B cell (primary cell): ENCODE results near the gene SNX24. TPM values are rescaled to one million over a fixed set of nuclear protein-coding genes. Genes with fewer than 3 reads are reported as not detected.

ENCODE experiments used
- ATAC-seq: fragments of 200-7000 bp; cut with Tn5 transposase; one replicate; pipeline ENCODE4 v1.10.0; 2021; ENCODE audit warnings: low read depth, mild to moderate bottlenecking, moderate number of reproducible peaks, moderate library complexity
- CTCF ChIA-PET: fragments of 350-600 bp; sonication (Branson Sonifier 250); formaldehyde crosslinking; loops from one replicate; lab custom pipeline; 2021; ENCODE audit warnings: antibody characterized with exemption, inconsistent platforms; lab: Charles Lee
- POLR2A ChIA-PET: fragments of 350-600 bp; sonication (Branson Sonifier 250); formaldehyde crosslinking; loops from one replicate; lab custom pipeline; 2021; ENCODE audit warnings: antibody characterized with exemption; lab: Charles Lee
- DNase-seq: peaks from one replicate; pipeline ENCODE4 v3.0.0; 2013
- H2AFZ ChIP-seq: 2 replicates; pipeline ENCODE4 v1.6.1; 2012; ENCODE audit warnings: mild to moderate bottlenecking, low read depth, low read length; ENCODE audit not compliant: insufficient read depth, poor library complexity, severe bottlenecking
- H3K27ac ChIP-seq, 2 donors: 1 replicate in 1 of 2; 2 replicates in 1 of 2; pipeline ENCODE4 v1.5.1; 2012 to 2013; ENCODE audit warnings: low read length in 2 of 2, mild to moderate bottlenecking in 2 of 2, moderate library complexity in 1 of 2
- H3K27me3 ChIP-seq, 4 experiments: fragments of 200-600 bp in 1 of 4; sonication (generic) in 1 of 4; replicated peaks in 1 of 4; 1 replicate in 2 of 4; 2 replicates in 2 of 4; pipeline versions ENCODE4 v1.6.1 to v1.7.0; 2013 to 2016; ENCODE audit warnings: low read length in 3 of 4, mild to moderate bottlenecking in 2 of 4, mixed read lengths in 1 of 4, moderate library complexity in 1 of 4; ENCODE audit not compliant: insufficient read depth in 4 of 4, control insufficient read depth in 3 of 4; ENCODE audit errors: control extremely low read depth in 1 of 4
- H3K36me3 ChIP-seq, 2 experiments: replicated peaks in 1 of 2; 1 replicate in 1 of 2; 2 replicates in 1 of 2; pipeline versions ENCODE4 v1.6.1 to v1.7.1; 2013; ENCODE audit warnings: low read length in 1 of 2; ENCODE audit not compliant: insufficient read depth in 2 of 2, control insufficient read depth in 1 of 2; ENCODE audit errors: control extremely low read depth in 1 of 2, extremely low read depth in 1 of 2
- H3K4me1 ChIP-seq, 2 donors: fragments of 200-600 bp in 1 of 2; sonication (generic) in 1 of 2; 1 replicate in 1 of 2; 2 replicates in 1 of 2; pipeline versions ENCODE4 v1.5.1 to v1.6.1; 2013 to 2017; ENCODE audit warnings: low read length in 2 of 2; ENCODE audit not compliant: control insufficient read depth in 2 of 2, insufficient read depth in 2 of 2
- H3K4me2 ChIP-seq: replicated peaks from 2 replicates; pipeline ENCODE3; 2012; ENCODE audit warnings: mild to moderate bottlenecking, low read depth, low read length; ENCODE audit not compliant: poor library complexity, severe bottlenecking
- H3K4me3 ChIP-seq, 5 experiments: fragments of 200-600 bp in 1 of 5; sonication (generic) in 1 of 5; 1 replicate in 3 of 5; 2 replicates in 2 of 5; pipeline versions ENCODE4 v1.5.1 to v1.7.0; 2011 to 2016; ENCODE audit warnings: low read length in 4 of 5, mild to moderate bottlenecking in 4 of 5, low read depth in 2 of 5, control low read depth in 1 of 5, moderate library complexity in 1 of 5; ENCODE audit not compliant: insufficient read depth in 1 of 5; ENCODE audit errors: control extremely low read depth in 1 of 5, extremely low read depth in 1 of 5
- H3K79me2 ChIP-seq: fragments of 200-600 bp; sonication (generic); one replicate; pipeline ENCODE4 v1.6.0; 2016; ENCODE audit warnings: low read length; ENCODE audit not compliant: control insufficient read depth, insufficient read depth
- H3K9ac ChIP-seq: fragments of 200-600 bp; sonication (generic); 2 replicates; pipeline ENCODE4 v1.6.1; 2017; ENCODE audit warnings: mild to moderate bottlenecking, low read length, moderate library complexity
- H3K9me3 ChIP-seq, 3 donors: one replicate each; pipeline versions ENCODE4 v1.6.1 to v1.7.1; 2013; ENCODE audit warnings: low read length in 2 of 3; ENCODE audit not compliant: control insufficient read depth in 2 of 3, insufficient read depth in 1 of 3; ENCODE audit errors: control extremely low read depth in 1 of 3
- H4K20me1 ChIP-seq: 2 replicates; pipeline ENCODE4 v1.6.0; 2012; ENCODE audit warnings: mild to moderate bottlenecking, low read length; ENCODE audit not compliant: insufficient read depth, control insufficient read depth, poor library complexity, severe bottlenecking
- H3K27ac Mint-ChIP-seq: one replicate; pipeline ENCODE4 v1.8.0; 2021; ENCODE audit warnings: mixed read lengths
- H3K27me3 Mint-ChIP-seq: one replicate; pipeline ENCODE4 v1.8.0; 2021; ENCODE audit warnings: mixed read lengths
- H3K4me1 Mint-ChIP-seq: one replicate; pipeline ENCODE4 v1.8.0; 2021; ENCODE audit warnings: mixed read lengths
- H3K4me3 Mint-ChIP-seq: one replicate; pipeline ENCODE4 v1.8.0; 2021; ENCODE audit warnings: mixed read lengths
- H3K9me3 Mint-ChIP-seq: one replicate; pipeline ENCODE4 v1.8.0; 2022; ENCODE audit warnings: mixed read lengths; ENCODE audit not compliant: insufficient read depth
- CTCF ChIP-seq: fragments of 200-600 bp; IDR thresholded peaks from one replicate; pipeline ENCODE4 v1.8.0; 2022; ENCODE audit warnings: antibody characterized with exemption, mild to moderate bottlenecking
- EZH2 ChIP-seq: IDR thresholded peaks from 2 replicates; pipeline ENCODE4 v1.6.1; 2012; ENCODE audit warnings: borderline replicate concordance, low read depth, mild to moderate bottlenecking, moderate library complexity, low read length; ENCODE audit not compliant: insufficient read depth, poor library complexity, severe bottlenecking
- whole genome bisulfite sequencing: methylation state at CpG from one replicate; pipeline ENCODE4 v1.1.5; 2013; ENCODE audit warnings: missing lambda C conversion rate; ENCODE audit not compliant: insufficient coverage; 5-methylcytosine and 5-hydroxymethylcytosine counted together
- intact Hi-C: fragments of 100-400 bp; cut with micrococcal nuclease; formaldehyde crosslinking; loops from one replicate; pipeline ENCODE4 v1.10.0; 2022
- polyA plus RNA-seq: library from polyadenylated mRNA; depleted of rRNA; stranded (reverse); fragments of >200 nt; gene quantifications from 2 replicates; pipeline ENCODE4 v1.2.3, GENCODE V29; 2012
- total RNA-seq, 2 donors: library from RNA; stranded (reverse); fragments of 120-200 nt in 1 of 2; gene quantifications; 1 replicate in 1 of 2; 2 replicates in 1 of 2; pipeline versions ENCODE4 v1.2.3 to v1.2.4, GENCODE V29; 2013 to 2022

Gene SNX24
- total and polyA plus RNA-seq, 2 donors (not counting 1 experiment from before 2014, with no cell fraction given) = 1.1 to 9.3 TPM

GRCh38 chr5:122978068-122978467, 132.7 kb downstream of the SNX24 start:
- no CpG with 5 or more reads among the region's 2 CpGs for WGBS
- H3K9ac ChIP-seq = no peak overlapping the region
- H3K27me3 ChIP-seq = peaks cover 0 to 2% (median 0%) of the 10 kb centered on the region in 4 experiments
- ATAC-seq (no peak), DNase-seq (no peak)
- H2AFZ ChIP-seq = no peak overlapping the region
- H3K4me3 Mint-ChIP-seq = no peak overlapping the region
- CTCF ChIA-PET = no interaction called here
- POLR2A ChIA-PET = no interaction called here
- intact Hi-C loops = no loop called here
- H3K36me3 ChIP-seq = no peaks in the 10 kb centered on the region
- no peaks in the 10 kb centered on the region for H3K79me2 ChIP-seq
- no peaks in the 10 kb centered on the region for H4K20me1 ChIP-seq
- H3K4me2 ChIP-seq = no peak overlapping the region
- no peak for TF ChIP-seq EZH2
- TF ChIP-seq CTCF = no peak
- H3K4me1 Mint-ChIP-seq = no peaks in the 10 kb centered on the region
- H3K4me1 ChIP-seq = no peaks in the 10 kb centered on the region
- no peaks in the 10 kb centered on the region for H3K9me3 ChIP-seq
- H3K9me3 Mint-ChIP-seq = no peaks in the 10 kb centered on the region
- H3K27ac ChIP-seq = no peak overlapping the region
- H3K27me3 Mint-ChIP-seq = no peaks in the 10 kb centered on the region
- no peak overlapping the region for H3K4me3 ChIP-seq
- H3K27ac Mint-ChIP-seq = no peak overlapping the region

- Histone ChIP-seq H3K4me1 (no peaks in the 10 kb centered on the region), H3K27me3 (peaks cover 0 to 2% (median 0%) of the 10 kb centered on the region in 4 experiments), H3K79me2 (no peaks in the 10 kb centered on the region), H3K9me3 (no peaks in the 10 kb centered on the region), H2AFZ (no peak overlapping the region), H3K4me3 (no peak overlapping the region), H3K27ac (no peak overlapping the region), H4K20me1 (no peaks in the 10 kb centered on the region), H3K9ac (no peak overlapping the region), H3K4me2 (no peak overlapping the region), H3K36me3 (no peaks in the 10 kb centered on the region)
- TF ChIP-seq CTCF (no peak), EZH2 (no peak)
- Mint-ChIP-seq H3K27me3 (no peaks in the 10 kb centered on the region), H3K27ac (no peak overlapping the region), H3K4me1 (no peaks in the 10 kb centered on the region), H3K9me3 (no peaks in the 10 kb centered on the region), H3K4me3 (no peak overlapping the region)
- no peak for DNase-seq
- no peak for ATAC-seq
- WGBS = 80% methylated on average over 1 of the region's 5 CpGs
- POLR2A ChIA-PET = no interaction called here
- CTCF ChIA-PET = no interaction called here
- intact Hi-C loops = no loop called here
Measured at GRCh38 chr5:122978644-122979297, 133.4 kb downstream of the SNX24 start.
